Glomerular endothelial cell (primary cell): ENCODE data around the gene CYSTM1. TPM values are rescaled to one million over a fixed set of nuclear protein-coding genes. Genes with fewer than 3 reads are reported as not detected.

Experiments used
- DNase-seq: peaks from one replicate; pipeline ENCODE4 v3.0.0-alpha.2; 2011; ENCODE audit warnings: low read depth, low spot score; ENCODE audit errors: extremely low read depth
- total RNA-seq: library from RNA; depleted of rRNA; stranded (reverse); fragments of >200 nt; gene quantifications from 2 replicates; pipeline ENCODE4 v1.2.3, GENCODE V29; 2015

CYSTM1 gene
- total RNA-seq, 1 donor from 2014 or later: 61.0 TPM

- DNase-seq: no peak
Measured at GRCh38 chr5:140205216-140205615, 30.2 kb downstream of the CYSTM1 start.

GRCh38 chr5:140205952-140206351 is 31.0 kb downstream of the CYSTM1 start:
- no peak for DNase-seq

GRCh38 chr5:140207250-140207964 is 32.4 kb downstream of the CYSTM1 start:
- DNase-seq: no peak

GRCh38 chr5:140208065-140208464 is 33.1 kb downstream of the CYSTM1 start:
- no peak for DNase-seq

- DNase-seq: no peak
Measured at GRCh38 chr5:140213370-140213983, 38.5 kb downstream of the CYSTM1 start.

GRCh38 chr5:140214831-140215230 is 39.8 kb downstream of the CYSTM1 start:
- no peak for DNase-seq

- DNase-seq: no peak
Measured at GRCh38 chr5:140215276-140215675, 40.3 kb downstream of the CYSTM1 start.

- no peak for DNase-seq
Measured at GRCh38 chr5:140216478-140217074, 41.6 kb downstream of the CYSTM1 start.

- DNase-seq: no peak
Measured at GRCh38 chr5:140217299-140218026, 42.5 kb downstream of the CYSTM1 start.

- DNase-seq: no peak
Measured at GRCh38 chr5:140219068-140219991, 44.3 kb downstream of the CYSTM1 start.

GRCh38 chr5:140220032-140220697 is 45.2 kb downstream of the CYSTM1 start:
- no peak for DNase-seq

- no peak for DNase-seq
Measured at GRCh38 chr5:140220698-140221064, 45.7 kb downstream of the CYSTM1 start.

- DNase-seq: no peak
Measured at GRCh38 chr5:140221697-140222223, 46.8 kb downstream of the CYSTM1 start.

- DNase-seq: no peak
Measured at GRCh38 chr5:140222416-140222815, 47.4 kb downstream of the CYSTM1 start.

- no peak for DNase-seq
Measured at GRCh38 chr5:140223567-140223966, 48.6 kb downstream of the CYSTM1 start.

GRCh38 chr5:140224658-140225057 is 49.7 kb downstream of the CYSTM1 start:
- DNase-seq: no peak

- no peak for DNase-seq
Measured at GRCh38 chr5:140225396-140225795, 50.4 kb downstream of the CYSTM1 start.

- DNase-seq: no peak
Measured at GRCh38 chr5:140227046-140227445, 52.1 kb downstream of the CYSTM1 start.

GRCh38 chr5:140228364-140228837 is 53.4 kb downstream of the CYSTM1 start:
- DNase-seq: no peak
